Measurements from ENCODE around the gene CDX1. TPM values are rescaled to one million over a fixed set of nuclear protein-coding genes. Genes with fewer than 3 reads are reported as not detected.

Gene CDX1
- polyA plus RNA-seq, 3 donors: not detected

GRCh38 chr5:150163547-150164059 lies 3.0 kb upstream of the CDX1 start:
- H3K27ac Mint-ChIP-seq: peak overlapping the region in 1 of 7 donors; percentile 66
- intact Hi-C loops (cut with micrococcal nuclease): loop anchor here in 1 of 2 donors (2.0 kb wide), 1 partner anchor 53 kb away; no protein-coding TSS in a partner anchor

More at GRCh38 chr5:150163547-150164059, 3.0 kb upstream of the CDX1 start:
- peaks cover 31 to 39% (median 37%) of the 10 kb centered on the region in 3 donors for H3K27me3 Mint-ChIP-seq (ENCODE audit: low read depth in 3 of 3)
- Histone ChIP-seq H3K27me3 (ENCODE audit: control insufficient read depth in 2 of 2, insufficient read depth in 2 of 2, low read length in 2 of 2) (peaks cover 27 to 30% of the 10 kb centered on the region in 2 donors), H3K79me2 (ENCODE audit: insufficient read depth, low read length) (no peaks in the 10 kb centered on the region), H4K20me1 (ENCODE audit: insufficient read depth, low read length) (no peaks in the 10 kb centered on the region), H3K4me3 (replicated peaks in 1 of 3; ENCODE audit: low read depth in 2 of 3, low read length in 3 of 3) (no peak overlapping the region), H3K4me2 (replicated peaks; ENCODE audit: extremely low read depth, low read length, poor library complexity, severe bottlenecking) (no peak overlapping the region), H3K9ac (ENCODE audit: insufficient read depth, low read length, poor library complexity, severe bottlenecking) (no peak overlapping the region), H3K9me3 (replicated peaks in 1 of 2; ENCODE audit: control insufficient read depth in 1 of 2, insufficient read depth in 1 of 2, low read length in 2 of 2) (peaks cover 0 to 11% of the 10 kb centered on the region in 2 donors), H3K4me1 (ENCODE audit: control insufficient read depth in 1 of 2, insufficient read depth in 2 of 2, low read length in 2 of 2) (no peaks in the 10 kb centered on the region), H3K27ac (ENCODE audit: low read depth in 1 of 2, low read length in 2 of 2) (no peak overlapping the region), H3K36me3 (replicated peaks in 1 of 2; ENCODE audit: control insufficient read depth in 1 of 2, insufficient read depth in 2 of 2, low read length in 2 of 2) (no peaks in the 10 kb centered on the region), H2AFZ (ENCODE audit: insufficient read depth, low read depth, low read length, poor library complexity, severe bottlenecking) (no peak overlapping the region)
- H3K36me3 Mint-ChIP-seq: peaks cover 0 to 6% of the 10 kb centered on the region in 2 donors
- no peak for TF ChIP-seq CTCF (IDR thresholded peaks at IDR 0.05)
- peak in 1 of 3 donors; percentile 23 for DNase-seq
- H3K4me3 Mint-ChIP-seq: peak overlapping the region in 1 of 2 donors; percentile 24
- 86% methylated on average over 13 of the region's 13 CpGs for WGBS (ENCODE audit: insufficient coverage)
- peaks cover 10% of the 10 kb centered on the region for H3K4me1 Mint-ChIP-seq
- peaks cover 0 to 7% (median 4%) of the 10 kb centered on the region in 7 donors for H3K9me3 Mint-ChIP-seq
